Transverse colon (tissue), 4 donors: ENCODE measurements around the gene LAMA2.

Experiments
- POLR2A ChIP-seq: fragments of 450-650 bp; IDR thresholded peaks from one replicate; pipeline ENCODE4 v1.6.1; 2016; ENCODE audit warnings: antibody characterized with exemption, mild to moderate bottlenecking, moderate library complexity
- POLR2AphosphoS5 ChIP-seq, 3 donors: sonication (generic); formaldehyde crosslinking; IDR thresholded peaks; one replicate each; pipeline ENCODE4 v1.6.1; 2016; ENCODE audit warnings: antibody characterized with exemption in 3 of 3
- TF ChIP-seq, protein P1 (sequence below), 5 experiments: fragments of 200-600 bp in 3 of 5; fragments of 450-650 bp in 2 of 5; sonication (generic) in 3 of 5; IDR thresholded peaks; 1 replicate in 2 of 5; 2 replicates in 3 of 5; pipeline ENCODE4 v1.5.1; 2016 to 2017; ENCODE audit warnings: antibody characterized with exemption in 5 of 5, inconsistent platforms in 3 of 5, mild to moderate bottlenecking in 2 of 5, moderate library complexity in 1 of 5

DNA sequence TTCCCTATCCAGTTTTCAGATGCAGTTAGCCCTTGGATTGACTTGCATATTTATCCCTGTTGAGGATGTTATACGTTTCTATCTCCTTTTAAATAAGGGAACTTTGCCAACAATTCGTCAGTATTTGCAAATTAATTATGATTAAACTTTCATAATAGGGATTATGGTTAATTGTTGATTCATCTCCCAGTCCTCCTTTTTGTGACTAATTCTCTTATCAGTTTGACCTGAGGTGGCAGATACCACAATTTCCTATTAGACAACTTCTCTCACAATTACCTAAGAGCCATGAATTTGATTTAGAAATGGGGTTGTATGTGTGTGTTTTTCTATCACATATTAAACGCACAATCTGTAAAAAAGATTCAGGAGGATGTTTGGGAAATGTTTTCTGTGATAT is 172.9 kb downstream of the LAMA2 start:
- TF ChIP-seq, protein P1, sequence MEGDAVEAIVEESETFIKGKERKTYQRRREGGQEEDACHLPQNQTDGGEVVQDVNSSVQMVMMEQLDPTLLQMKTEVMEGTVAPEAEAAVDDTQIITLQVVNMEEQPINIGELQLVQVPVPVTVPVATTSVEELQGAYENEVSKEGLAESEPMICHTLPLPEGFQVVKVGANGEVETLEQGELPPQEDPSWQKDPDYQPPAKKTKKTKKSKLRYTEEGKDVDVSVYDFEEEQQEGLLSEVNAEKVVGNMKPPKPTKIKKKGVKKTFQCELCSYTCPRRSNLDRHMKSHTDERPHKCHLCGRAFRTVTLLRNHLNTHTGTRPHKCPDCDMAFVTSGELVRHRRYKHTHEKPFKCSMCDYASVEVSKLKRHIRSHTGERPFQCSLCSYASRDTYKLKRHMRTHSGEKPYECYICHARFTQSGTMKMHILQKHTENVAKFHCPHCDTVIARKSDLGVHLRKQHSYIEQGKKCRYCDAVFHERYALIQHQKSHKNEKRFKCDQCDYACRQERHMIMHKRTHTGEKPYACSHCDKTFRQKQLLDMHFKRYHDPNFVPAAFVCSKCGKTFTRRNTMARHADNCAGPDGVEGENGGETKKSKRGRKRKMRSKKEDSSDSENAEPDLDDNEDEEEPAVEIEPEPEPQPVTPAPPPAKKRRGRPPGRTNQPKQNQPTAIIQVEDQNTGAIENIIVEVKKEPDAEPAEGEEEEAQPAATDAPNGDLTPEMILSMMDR (IDR thresholded peaks at IDR 0.05), result no peak
- TF ChIP-seq POLR2AphosphoS5 (IDR thresholded peaks at IDR 0.05), result no peak
- no peak for TF ChIP-seq POLR2A
